Measurements from ENCODE around the gene ZNF148. TPM values are rescaled to one million over a fixed set of nuclear protein-coding genes. Genes with fewer than 3 reads are reported as not detected.
A peak's percentile ranks its signal among the peaks of the same experiment; 100 is the strongest.

ZNF148 gene
- total RNA-seq, 1 experiment from 2014 or later: 19.7 TPM

GRCh38 chr3:125378762-125379161, 3.6 kb upstream of the ZNF148 start (continued):
- TF ChIP-seq USF1 (CRISPR knock-in tag; IDR thresholded peaks at IDR 0.05) (no peak), NR3C1 (CRISPR knock-in tag; conservative IDR thresholded peaks at IDR 0.05; ENCODE audit: low read depth) (no peak), HMGA2 (CRISPR knock-in tag; IDR thresholded peaks at IDR 0.05) (no peak), SP1 (CRISPR knock-in tag; conservative IDR thresholded peaks at IDR 0.05) (no peak), HMGXB4 (CRISPR knock-in tag; IDR thresholded peaks at IDR 0.05) (no peak), TEAD4 (CRISPR knock-in tag; IDR thresholded peaks at IDR 0.05) (no peak), ZMAT4 (CRISPR knock-in tag; IDR thresholded peaks at IDR 0.05) (no peak)

GRCh38 chr3:125375950-125376679, 990 bp upstream of the ZNF148 start:
- Mint-ChIP-seq H3K27ac (peak overlapping the region; percentile 50; the same call in 1 of the 2 replicates), H3K9me3 (no peaks in the 10 kb centered on the region), H3K4me3 (peak overlapping the region; percentile 90), H3K27me3 (ENCODE audit: low read depth) (peaks cover 3% of the 10 kb centered on the region; the same call in 1 of the 2 replicates), H3K36me3 (no peaks in the 10 kb centered on the region), H3K4me1 (peaks cover 25% of the 10 kb centered on the region)
- ATAC-seq (no peak), DNase-seq (ENCODE audit: low spot score) (no peak)
- TF ChIP-seq RELA (CRISPR knock-in tag; IDR thresholded peaks at IDR 0.05; ENCODE audit: borderline replicate concordance) (no peak), GABPB1 (CRISPR knock-in tag; IDR thresholded peaks at IDR 0.05) (0 out of 2 replicates have a peak, but pooled peaks have one; percentile 35)
- ChIA-PET CTCF (no interaction called here), POLR2A (no interaction called here)

- TF ChIP-seq FOXP1 (CRISPR knock-in tag; IDR thresholded peaks at IDR 0.05; ENCODE audit: borderline replicate concordance) (no peak), PREB (CRISPR knock-in tag; IDR thresholded peaks at IDR 0.05; ENCODE audit: borderline replicate concordance) (no peak), ZNF532 (CRISPR knock-in tag; IDR thresholded peaks at IDR 0.05; ENCODE audit: borderline replicate concordance) (no peak), NFE2L1 (CRISPR knock-in tag; IDR thresholded peaks at IDR 0.05) (no peak), HMGA2 (CRISPR knock-in tag; IDR thresholded peaks at IDR 0.05) (no peak), GTF2I (CRISPR knock-in tag; conservative IDR thresholded peaks at IDR 0.05) (no peak), FOXP4 (CRISPR knock-in tag; IDR thresholded peaks at IDR 0.05) (no peak), RELA (CRISPR knock-in tag; IDR thresholded peaks at IDR 0.05; ENCODE audit: borderline replicate concordance) (no peak), ZNF219 (CRISPR knock-in tag; IDR thresholded peaks at IDR 0.05; ENCODE audit: borderline replicate concordance) (no peak), MLX (CRISPR knock-in tag; IDR thresholded peaks at IDR 0.05) (no peak), ATF2 (CRISPR knock-in tag; IDR thresholded peaks at IDR 0.05; ENCODE audit: borderline replicate concordance, low read depth) (no peak)
- H3K27ac Mint-ChIP-seq: peak overlapping the region; percentile 21
- peak overlapping the region; percentile 86 for H3K4me3 Mint-ChIP-seq
- H3K9me3 Mint-ChIP-seq: no peaks in the 10 kb centered on the region
- CTCF ChIA-PET: interaction anchor here (0.6 kb wide), 1 partner anchor 219 kb away, joined by 3 read pairs; no protein-coding TSS in a partner anchor
- peak; percentile 38 for ATAC-seq
- peaks cover 3% of the 10 kb centered on the region; the same call in 1 of the 2 replicates for H3K27me3 Mint-ChIP-seq (ENCODE audit: low read depth)
- H3K4me1 Mint-ChIP-seq: peaks cover 36% of the 10 kb centered on the region
- POLR2A ChIA-PET: interaction anchor here (0.6 to 1.2 kb wide), 2 partner anchors 162 to 380 kb away, joined by 3 to 4 read pairs; partner anchors contain the start of gene SLC12A8
- peak; percentile 49 for DNase-seq (ENCODE audit: low spot score)
- no peaks in the 10 kb centered on the region for H3K36me3 Mint-ChIP-seq
These were observed 577 bp downstream of the ZNF148 start for GRCh38 chr3:125374501-125374995.
